ENCODE results near the gene SDK1.

SDK1 gene

GRCh38 chr7:3591219-3591618 is 290.2 kb downstream of the SDK1 start:
- TF ChIP-seq CTCF (IDR thresholded peaks at IDR 0.05; ENCODE audit: control insufficient read depth, extremely low read depth, insufficient read depth), result no peak
- H3K4me3 ChIP-seq (ENCODE audit: low read depth, low read length), result no peak overlapping the region
- no peak for DNase-seq (ENCODE audit: low read depth)

- no peak for TF ChIP-seq CTCF (IDR thresholded peaks at IDR 0.05; ENCODE audit: control insufficient read depth, extremely low read depth, insufficient read depth)
- DNase-seq (ENCODE audit: low read depth), result no peak
- no peak overlapping the region for H3K4me3 ChIP-seq (ENCODE audit: low read depth, low read length)
Observed at GRCh38 chr7:3591944-3592343, 290.9 kb downstream of the SDK1 start.

- TF ChIP-seq CTCF (IDR thresholded peaks at IDR 0.05; ENCODE audit: control insufficient read depth, extremely low read depth, insufficient read depth), result peak; percentile 35
- no peak for DNase-seq (ENCODE audit: low read depth)
- H3K4me3 ChIP-seq (ENCODE audit: low read depth, low read length), result no peak overlapping the region; the same call in 1 of the 2 replicates
Observed at GRCh38 chr7:3592401-3593134, 291.5 kb downstream of the SDK1 start.

- H3K4me3 ChIP-seq (ENCODE audit: low read depth, low read length), result no peak overlapping the region
- DNase-seq (ENCODE audit: low read depth), result no peak
- no peak for TF ChIP-seq CTCF (IDR thresholded peaks at IDR 0.05; ENCODE audit: control insufficient read depth, extremely low read depth, insufficient read depth)
Observed at GRCh38 chr7:3594901-3595300, 293.8 kb downstream of the SDK1 start.

- no peak for DNase-seq (ENCODE audit: low read depth)
- H3K4me3 ChIP-seq (ENCODE audit: low read depth, low read length), result no peak overlapping the region
- no peak for TF ChIP-seq CTCF (IDR thresholded peaks at IDR 0.05; ENCODE audit: control insufficient read depth, extremely low read depth, insufficient read depth)
Observed at GRCh38 chr7:3598854-3599253, 297.8 kb downstream of the SDK1 start.

GRCh38 chr7:3605222-3605621 is 304.2 kb downstream of the SDK1 start:
- no peak for DNase-seq (ENCODE audit: low read depth)
- no peak for TF ChIP-seq CTCF (IDR thresholded peaks at IDR 0.05; ENCODE audit: control insufficient read depth, extremely low read depth, insufficient read depth)

GRCh38 chr7:3606436-3606835 is 305.4 kb downstream of the SDK1 start:
- TF ChIP-seq CTCF (IDR thresholded peaks at IDR 0.05; ENCODE audit: control insufficient read depth, extremely low read depth, insufficient read depth), result no peak
- no peak overlapping the region for H3K4me3 ChIP-seq (ENCODE audit: low read depth, low read length)
- DNase-seq (ENCODE audit: low read depth), result no peak

More at GRCh38 chr7:3605222-3605621, 304.2 kb downstream of the SDK1 start:
- no peak overlapping the region for H3K4me3 ChIP-seq (ENCODE audit: low read depth, low read length)
